ENCODE measurements around the gene ANO7. TPM values are rescaled to one million over a fixed set of nuclear protein-coding genes. Genes with fewer than 3 reads are reported as not detected.

The ANO7 gene
- total and polyA plus RNA-seq, 2 of the 13 experiments (the other 11 are each of a cell fraction or from before 2014, with no cell fraction given) = 4.1 to 4.9 TPM

DNA sequence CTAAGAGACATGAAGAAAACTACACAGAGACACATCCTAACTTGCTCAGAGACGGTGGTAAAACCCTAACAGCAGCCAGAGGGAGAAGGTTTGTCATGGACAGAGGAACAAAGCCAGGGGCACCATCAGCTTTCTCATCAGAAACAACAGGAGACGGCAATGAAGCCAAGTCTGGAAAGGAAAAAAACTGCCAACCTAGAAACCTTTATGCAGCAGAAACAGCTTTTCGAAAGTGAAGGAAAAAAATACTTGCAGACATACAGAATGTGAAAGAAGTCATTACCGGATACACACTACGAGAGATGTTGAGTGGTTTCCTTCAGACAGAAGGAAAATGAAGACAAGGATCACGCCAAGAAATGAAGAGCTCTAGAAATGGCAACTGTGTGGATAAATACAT, 55.9 kb downstream of the ANO7 start:
- H3K27ac ChIP-seq (ENCODE audit: extremely low read length, insufficient read depth, low read length) = no peak overlapping the region
- no peak overlapping the region for H2AFZ ChIP-seq (ENCODE audit: low read length)
- ATAC-seq (no peak), FAIRE-seq (no peak), DNase-seq (ENCODE audit: low spot score) (no peak)
- H4K20me1 ChIP-seq (ENCODE audit: insufficient read depth, low read length) = peaks cover 20% of the 10 kb centered on the region; the same call in 1 of the 2 replicates
- no TSS peak for BruUV-seq (replicated peaks)
- no peaks in the 10 kb centered on the region for H3K4me1 ChIP-seq (ENCODE audit: insufficient read depth, low read length)
- ChIA-PET POLR2A (no interaction called here), CTCF (ENCODE audit: low intra/inter-chr PET ratio, low total read pairs) (no interaction called here)
- H3K4me3 ChIP-seq (replicated peaks in 1 of 3; ENCODE audit: insufficient read depth in 1 of 3, low read depth in 2 of 3, low read length in 3 of 3) = no peak overlapping the region
- TF ChIP-seq RBM22 (optimal IDR thresholded peaks at IDR 0.05; ENCODE audit: low read length) (peak; percentile 90), SSRP1 (CRISPR knock-in tag; IDR thresholded peaks at IDR 0.05) (peak; percentile 34; the same call in 1 of the 2 replicates)
- TF ChIP-seq, protein P1, sequence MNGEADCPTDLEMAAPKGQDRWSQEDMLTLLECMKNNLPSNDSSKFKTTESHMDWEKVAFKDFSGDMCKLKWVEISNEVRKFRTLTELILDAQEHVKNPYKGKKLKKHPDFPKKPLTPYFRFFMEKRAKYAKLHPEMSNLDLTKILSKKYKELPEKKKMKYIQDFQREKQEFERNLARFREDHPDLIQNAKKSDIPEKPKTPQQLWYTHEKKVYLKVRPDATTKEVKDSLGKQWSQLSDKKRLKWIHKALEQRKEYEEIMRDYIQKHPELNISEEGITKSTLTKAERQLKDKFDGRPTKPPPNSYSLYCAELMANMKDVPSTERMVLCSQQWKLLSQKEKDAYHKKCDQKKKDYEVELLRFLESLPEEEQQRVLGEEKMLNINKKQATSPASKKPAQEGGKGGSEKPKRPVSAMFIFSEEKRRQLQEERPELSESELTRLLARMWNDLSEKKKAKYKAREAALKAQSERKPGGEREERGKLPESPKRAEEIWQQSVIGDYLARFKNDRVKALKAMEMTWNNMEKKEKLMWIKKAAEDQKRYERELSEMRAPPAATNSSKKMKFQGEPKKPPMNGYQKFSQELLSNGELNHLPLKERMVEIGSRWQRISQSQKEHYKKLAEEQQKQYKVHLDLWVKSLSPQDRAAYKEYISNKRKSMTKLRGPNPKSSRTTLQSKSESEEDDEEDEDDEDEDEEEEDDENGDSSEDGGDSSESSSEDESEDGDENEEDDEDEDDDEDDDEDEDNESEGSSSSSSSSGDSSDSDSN (CRISPR knock-in tag; IDR thresholded peaks at IDR 0.05) = no peak
- H3K9ac ChIP-seq (ENCODE audit: insufficient read depth, low read depth, low read length) = no peak overlapping the region
- WGBS (ENCODE audit: low lambda C conversion rate) = 97% methylated on average over 6 of the region's 6 CpGs
- peaks cover 14% of the 10 kb centered on the region for H3K79me2 ChIP-seq (ENCODE audit: insufficient read depth, low read length)
- H3K4me2 ChIP-seq (ENCODE audit: low read depth, low read length) = no peak overlapping the region
- peaks cover 76 to 97% of the 10 kb centered on the region in 2 experiments for H3K36me3 ChIP-seq (replicated peaks in 1 of 2; ENCODE audit: control insufficient read depth in 1 of 2, insufficient read depth in 2 of 2, low read length in 2 of 2)
- H3K27me3 ChIP-seq (ENCODE audit: control insufficient read depth in 1 of 2, insufficient read depth in 2 of 2, low read length in 2 of 2) = no peaks in the 10 kb centered on the region
- in situ Hi-C loops (cut with HindIII; ENCODE audit: extremely low pct_ligation_motif_present, low pct_unique_long_range_greater_than_20kb) = no loop called here
- intact Hi-C loops (cut with micrococcal nuclease; ENCODE audit: unreplicated experiment) = no loop called here
- H3K9me3 ChIP-seq (ENCODE audit: low read length) = no peaks in the 10 kb centered on the region

DNA sequence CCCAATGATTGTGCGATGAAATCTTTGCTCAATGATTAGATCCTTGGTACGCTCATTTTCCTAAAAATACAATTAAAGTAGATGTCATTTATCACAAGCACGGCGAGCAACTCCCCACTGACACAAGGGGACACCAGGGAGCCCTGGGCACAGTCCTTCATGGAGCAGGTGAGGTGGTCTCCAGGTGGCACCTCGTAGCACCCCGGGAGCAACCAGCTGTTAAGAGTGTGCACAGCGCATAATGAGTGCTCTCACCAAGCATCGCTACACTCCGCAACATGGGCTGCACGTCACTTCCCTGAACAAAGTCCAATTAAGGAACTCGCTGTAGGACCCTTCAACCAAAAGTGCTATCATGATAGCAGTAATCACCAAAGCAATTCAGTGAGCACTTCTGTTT, 59.8 kb downstream of the ANO7 start:
- Histone ChIP-seq H3K27me3 (ENCODE audit: control insufficient read depth in 1 of 2, insufficient read depth in 2 of 2, low read length in 2 of 2) (no peaks in the 10 kb centered on the region), H3K27ac (ENCODE audit: extremely low read length, insufficient read depth, low read length) (no peak overlapping the region), H3K36me3 (replicated peaks in 1 of 2; ENCODE audit: control insufficient read depth in 1 of 2, insufficient read depth in 2 of 2, low read length in 2 of 2) (peaks cover 77 to 99% of the 10 kb centered on the region in 2 experiments), H3K9me3 (ENCODE audit: low read length) (no peaks in the 10 kb centered on the region), H4K20me1 (ENCODE audit: insufficient read depth, low read length) (peaks cover 13% of the 10 kb centered on the region; the same call in 1 of the 2 replicates), H3K4me2 (ENCODE audit: low read depth, low read length) (no peak overlapping the region), H2AFZ (ENCODE audit: low read length) (no peak overlapping the region), H3K9ac (ENCODE audit: insufficient read depth, low read depth, low read length) (no peak overlapping the region), H3K4me1 (ENCODE audit: insufficient read depth, low read length) (no peaks in the 10 kb centered on the region), H3K4me3 (replicated peaks in 1 of 3; ENCODE audit: insufficient read depth in 1 of 3, low read depth in 2 of 3, low read length in 3 of 3) (no peak overlapping the region), H3K79me2 (ENCODE audit: insufficient read depth, low read length) (peaks cover 6% of the 10 kb centered on the region)
- ATAC-seq (no peak), DNase-seq (ENCODE audit: low spot score) (no peak), FAIRE-seq (no peak)
- in situ Hi-C loops (cut with HindIII; ENCODE audit: extremely low pct_ligation_motif_present, low pct_unique_long_range_greater_than_20kb) = no loop called here
- intact Hi-C loops (cut with micrococcal nuclease; ENCODE audit: unreplicated experiment) = no loop called here
- POLR2A ChIA-PET = no interaction called here
- WGBS (ENCODE audit: low lambda C conversion rate) = 95% methylated on average over 11 of the region's 11 CpGs
- BruUV-seq (replicated peaks) = no TSS peak
- CTCF ChIA-PET (ENCODE audit: low intra/inter-chr PET ratio, low total read pairs) = no interaction called here
- TF ChIP-seq GABPA (IDR thresholded peaks at IDR 0.05; ENCODE audit: low read depth, low read length) (0 out of 2 replicates have a peak, but pooled peaks have one; percentile 6), GABPA (CRISPR knock-in tag; IDR thresholded peaks at IDR 0.05; ENCODE audit: low read depth) (no peak), SP4 (CRISPR knock-in tag; IDR thresholded peaks at IDR 0.05) (no peak), KDM3A (CRISPR knock-in tag; IDR thresholded peaks at IDR 0.05; ENCODE audit: low read depth) (no peak), ZNF567 (CRISPR knock-in tag; IDR thresholded peaks at IDR 0.05; ENCODE audit: borderline replicate concordance) (no peak), RELA (CRISPR knock-in tag; IDR thresholded peaks at IDR 0.05) (no peak), NCOA1 (CRISPR knock-in tag; IDR thresholded peaks at IDR 0.05) (no peak), SATB2 (CRISPR knock-in tag; IDR thresholded peaks at IDR 0.05) (no peak), ZNF234 (CRISPR knock-in tag; conservative IDR thresholded peaks at IDR 0.05) (no peak), CCAR2 (optimal IDR thresholded peaks at IDR 0.05; ENCODE audit: low read depth, low read length) (no peak), RBM22 (optimal IDR thresholded peaks at IDR 0.05; ENCODE audit: low read length) (peak; percentile 90), WIZ (CRISPR knock-in tag; IDR thresholded peaks at IDR 0.05) (no peak), ZBTB44 (CRISPR knock-in tag; IDR thresholded peaks at IDR 0.05) (no peak), ZNF343 (CRISPR knock-in tag; IDR thresholded peaks at IDR 0.05) (no peak), TGIF2 (CRISPR knock-in tag; IDR thresholded peaks at IDR 0.05) (no peak), SRSF4 (IDR thresholded peaks at IDR 0.05; ENCODE audit: low read depth, low read length, poor library complexity, severe bottlenecking) (no peak)
